IPS DF 6.9 (cell line): Measurements from ENCODE around the gene LRRC56.

Experiments used
- DNase-seq: peaks from one replicate; pipeline ENCODE4 v3.0.0-alpha.2; 2013; ENCODE audit warnings: low read depth, low spot score
- H3K27ac ChIP-seq: one replicate; pipeline ENCODE4 v1.5.1; 2013; ENCODE audit warnings: low read length, control low read depth
- H3K27me3 ChIP-seq: 2 replicates; pipeline ENCODE4 v1.6.1; 2013; ENCODE audit warnings: mild to moderate bottlenecking, low read length; ENCODE audit not compliant: control insufficient read depth, insufficient read depth
- H3K36me3 ChIP-seq: 2 replicates; pipeline ENCODE4 v1.6.1; 2013; ENCODE audit warnings: low read length; ENCODE audit not compliant: control insufficient read depth, insufficient read depth
- H3K4me1 ChIP-seq: 2 replicates; pipeline ENCODE4 v1.6.1; 2013; ENCODE audit warnings: low read length; ENCODE audit not compliant: control insufficient read depth, insufficient read depth
- H3K4me3 ChIP-seq: 2 replicates; pipeline ENCODE4 v1.5.1; 2013; ENCODE audit warnings: mild to moderate bottlenecking, low read length
- H3K9me3 ChIP-seq: 2 replicates; pipeline ENCODE4 v1.6.1; 2013; ENCODE audit warnings: low read length, inconsistent platforms; ENCODE audit not compliant: control insufficient read depth, insufficient read depth
- WGBS: extraction: QIAGEN DNeasy Blood & Tissue Kit; methylation state at CpG from one replicate; pipeline ENCODE4 v1.1.7; 2013; ENCODE audit warnings: mixed read lengths, missing lambda C conversion rate; ENCODE audit not compliant: insufficient read length, insufficient coverage; 5-methylcytosine and 5-hydroxymethylcytosine counted together

LRRC56 gene

DNA sequence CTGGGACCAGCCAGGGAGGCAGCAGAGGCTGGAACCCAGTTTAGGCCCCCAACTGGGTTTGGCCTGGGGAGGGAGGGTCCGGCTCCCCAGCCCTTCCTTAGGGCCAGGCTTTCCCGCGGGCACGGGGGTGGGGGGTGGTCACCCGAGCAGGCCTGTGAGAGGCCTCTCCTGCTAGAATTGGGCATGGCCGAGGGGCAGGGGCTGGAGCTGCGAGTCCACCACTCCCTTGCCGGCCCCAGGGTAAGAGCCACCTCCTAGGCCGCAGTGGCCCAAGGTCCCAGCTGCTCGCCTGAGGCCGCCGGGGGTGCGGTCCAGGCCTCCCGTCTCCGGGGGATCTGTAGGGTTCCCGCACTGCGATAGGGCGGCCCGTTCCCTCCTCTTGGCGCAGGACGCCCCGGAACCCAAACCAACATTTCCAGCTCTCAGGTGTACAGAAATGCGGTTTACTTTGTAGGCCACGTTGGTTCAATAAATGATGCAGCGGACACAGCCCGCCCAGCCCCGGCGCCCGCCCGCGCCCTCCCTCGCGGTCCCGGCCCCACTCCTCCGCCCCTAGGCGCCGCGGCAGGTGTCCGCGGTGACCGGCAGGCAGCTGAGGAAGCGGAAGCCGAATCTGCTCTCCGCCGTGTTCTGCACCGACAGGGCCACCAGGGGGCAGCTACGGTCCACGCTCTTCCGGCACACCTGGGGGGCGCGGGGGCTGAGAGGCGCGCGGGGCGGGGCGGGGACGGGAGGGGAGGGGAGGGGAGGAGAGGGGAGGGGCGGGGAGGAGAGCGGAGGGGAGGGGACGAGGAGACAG, 17.3 kb downstream of the LRRC56 start:
- Histone ChIP-seq H3K27me3 (peaks cover 13% of the 10 kb centered on the region; the same call in 1 of the 2 replicates), H3K36me3 (no peaks in the 10 kb centered on the region), H3K27ac (no peak overlapping the region), H3K9me3 (no peaks in the 10 kb centered on the region), H3K4me1 (peaks cover 8% of the 10 kb centered on the region), H3K4me3 (peak overlapping the region; percentile 21; the same call in 1 of the 2 replicates)
- peak; percentile 88 for DNase-seq
- no CpG with 5 or more reads among the region's 60 CpGs for WGBS

- H3K9me3 ChIP-seq, result no peaks in the 10 kb centered on the region
- H3K4me3 ChIP-seq, result peak overlapping the region; percentile 54; the same call in 1 of the 2 replicates
- peaks cover 10% of the 10 kb centered on the region for H3K4me1 ChIP-seq
- no CpG with 5 or more reads among the region's 57 CpGs for WGBS
- no peak overlapping the region for H3K27ac ChIP-seq
- DNase-seq, result no peak
- H3K27me3 ChIP-seq, result peaks cover 13% of the 10 kb centered on the region; the same call in 1 of the 2 replicates
- H3K36me3 ChIP-seq, result no peaks in the 10 kb centered on the region
These were observed 18.0 kb downstream of the LRRC56 start for GRCh38 chr11:555227-555779.

GRCh38 chr11:555780-556661, 18.7 kb downstream of the LRRC56 start:
- Histone ChIP-seq H3K9me3 (no peaks in the 10 kb centered on the region), H3K27ac (no peak overlapping the region), H3K36me3 (no peaks in the 10 kb centered on the region), H3K4me3 (peak overlapping the region; percentile 54; the same call in 1 of the 2 replicates), H3K27me3 (peaks cover 13% of the 10 kb centered on the region; the same call in 1 of the 2 replicates), H3K4me1 (peaks cover 10% of the 10 kb centered on the region)
- no peak for DNase-seq
- no CpG with 5 or more reads among the region's 104 CpGs for WGBS

- H3K4me1 ChIP-seq, result peaks cover 13% of the 10 kb centered on the region
- H3K4me3 ChIP-seq, result peak overlapping the region; percentile 54; the same call in 1 of the 2 replicates
- peaks cover 13% of the 10 kb centered on the region; the same call in 1 of the 2 replicates for H3K27me3 ChIP-seq
- DNase-seq, result no peak
- no CpG with 5 or more reads among the region's 22 CpGs for WGBS
- H3K36me3 ChIP-seq, result no peaks in the 10 kb centered on the region
- no peak overlapping the region for H3K27ac ChIP-seq
- no peaks in the 10 kb centered on the region for H3K9me3 ChIP-seq
These were observed 19.4 kb downstream of the LRRC56 start for GRCh38 chr11:556662-557256.

- H3K4me3 ChIP-seq, result no peak overlapping the region
- no peak overlapping the region for H3K27ac ChIP-seq
- H3K27me3 ChIP-seq, result peaks cover 13% of the 10 kb centered on the region; the same call in 1 of the 2 replicates
- peaks cover 14% of the 10 kb centered on the region for H3K4me1 ChIP-seq
- DNase-seq, result no peak
- H3K9me3 ChIP-seq, result no peaks in the 10 kb centered on the region
- no CpG with 5 or more reads among the region's 24 CpGs for WGBS
- H3K36me3 ChIP-seq, result no peaks in the 10 kb centered on the region
These were observed 20.2 kb downstream of the LRRC56 start for GRCh38 chr11:557328-558132.

- H3K27me3 ChIP-seq, result peaks cover 13% of the 10 kb centered on the region; the same call in 1 of the 2 replicates
- peaks cover 14% of the 10 kb centered on the region for H3K4me1 ChIP-seq
- no CpG with 5 or more reads among the region's 20 CpGs for WGBS
- H3K36me3 ChIP-seq, result 0 out of 2 replicates have a peak, but pooled peaks cover 3% of the 10 kb centered on the region
- H3K27ac ChIP-seq, result no peak overlapping the region
- H3K9me3 ChIP-seq, result no peaks in the 10 kb centered on the region
- H3K4me3 ChIP-seq, result no peak overlapping the region
- DNase-seq, result no peak
These were observed 21.2 kb downstream of the LRRC56 start for GRCh38 chr11:558503-558902.

- Histone ChIP-seq H3K4me1 (peaks cover 14% of the 10 kb centered on the region), H3K9me3 (no peaks in the 10 kb centered on the region), H3K27me3 (peaks cover 13% of the 10 kb centered on the region; the same call in 1 of the 2 replicates), H3K4me3 (no peak overlapping the region), H3K27ac (no peak overlapping the region), H3K36me3 (0 out of 2 replicates have a peak, but pooled peaks cover 3% of the 10 kb centered on the region)
- DNase-seq, result no peak
- no CpG with 5 or more reads among the region's 15 CpGs for WGBS
These were observed 21.8 kb downstream of the LRRC56 start for GRCh38 chr11:559020-559620.

DNA sequence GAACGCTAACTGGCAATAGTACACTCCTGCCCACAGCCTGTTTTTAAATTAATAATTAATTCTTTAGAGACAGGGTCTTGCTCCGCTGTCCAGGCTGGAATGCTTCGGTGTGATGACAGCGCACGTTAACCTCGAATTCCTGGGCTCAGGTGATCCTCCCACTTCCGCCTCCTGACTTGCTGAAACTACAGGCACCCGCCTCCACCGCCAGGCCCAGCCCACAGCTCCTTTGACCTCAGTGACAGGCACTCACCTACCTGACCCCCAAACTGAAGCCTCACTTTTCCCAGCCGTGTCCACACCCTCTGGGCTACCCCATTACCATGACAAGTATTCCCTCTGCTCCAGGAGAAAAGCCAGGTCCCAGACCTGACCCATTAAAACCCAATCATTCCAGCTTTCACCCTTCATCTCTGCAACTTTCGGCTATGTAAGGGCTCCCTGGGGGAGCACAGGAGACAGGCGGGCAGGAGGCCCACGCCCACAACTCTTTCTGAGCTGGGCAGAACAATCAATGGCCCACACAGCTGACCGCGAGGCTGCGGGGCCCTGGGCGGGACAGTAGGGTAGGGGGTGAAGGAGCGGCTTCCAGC, 22.5 kb downstream of the LRRC56 start:
- Histone ChIP-seq H3K4me1 (peaks cover 13% of the 10 kb centered on the region; the same call in 1 of the 2 replicates), H3K27me3 (peaks cover 13% of the 10 kb centered on the region; the same call in 1 of the 2 replicates), H3K9me3 (no peaks in the 10 kb centered on the region), H3K4me3 (peak overlapping the region; percentile 58; the same call in 1 of the 2 replicates), H3K36me3 (0 out of 2 replicates have a peak, but pooled peaks cover 3% of the 10 kb centered on the region), H3K27ac (no peak overlapping the region)
- WGBS, result no CpG with 5 or more reads among the region's 18 CpGs
- DNase-seq, result no peak
